H1 (cell line): ENCODE data around the gene ECE2. TPM values are rescaled to one million over a fixed set of nuclear protein-coding genes. Genes with fewer than 3 reads are reported as not detected.

ENCODE experiments used
- CTCF ChIA-PET: fragments of 300-600 bp; sonication (Branson Sonifier 250); formaldehyde crosslinking; loops from one replicate; lab custom pipeline; 2021; ENCODE audit not compliant: partially characterized antibody; lab: Charles Lee
- POLR2A ChIA-PET: fragments of 300-600 bp; sonication (Branson Sonifier 250); formaldehyde crosslinking; loops from one replicate; lab custom pipeline; 2021; ENCODE audit warnings: inconsistent platforms; ENCODE audit not compliant: partially characterized antibody; lab: Charles Lee
- DNase-seq, 2 experiments: peaks; one replicate each; pipeline versions ENCODE4 v3.0.0 to v3.0.0-alpha.2; 2010 to 2022; ENCODE audit warnings: low spot score in 2 of 2, low read depth in 1 of 2, mixed read lengths in 1 of 2
- FAIRE-seq: peaks from 2 replicates; lab custom pipeline; 2011; peaks lifted over from hg19 to GRCh38; lab: Jason Lieb, UNC
- H2AFZ ChIP-seq: 2 replicates; pipeline ENCODE4 v1.8.1; 2012; ENCODE audit warnings: low read length, inconsistent platforms
- H2AK5ac ChIP-seq: 2 replicates; pipeline ENCODE4 v1.6.1; 2013; ENCODE audit warnings: low read depth, low read length
- H2BK120ac ChIP-seq: replicated peaks from 2 replicates; pipeline ENCODE3; 2013; ENCODE audit warnings: low read depth, low read length, inconsistent platforms
- H2BK12ac ChIP-seq: 2 replicates; pipeline ENCODE4 v1.6.1; 2013; ENCODE audit warnings: low read depth, low read length
- H2BK15ac ChIP-seq: 2 replicates; pipeline ENCODE4 v1.6.1; 2013; ENCODE audit warnings: low read length
- H2BK20ac ChIP-seq: 2 replicates; pipeline ENCODE4 v1.6.1; 2013; ENCODE audit warnings: low read length
- H2BK5ac ChIP-seq: 2 replicates; pipeline ENCODE4 v1.6.1; 2013; ENCODE audit warnings: low read depth, low read length
- H3K14ac ChIP-seq: 2 replicates; pipeline ENCODE4 v1.6.1; 2013; ENCODE audit warnings: inconsistent platforms; ENCODE audit not compliant: insufficient read length
- H3K18ac ChIP-seq: 2 replicates; pipeline ENCODE4 v1.6.1; 2013; ENCODE audit warnings: low read length; ENCODE audit errors: extremely low read depth
- H3K23ac ChIP-seq: 2 replicates; pipeline ENCODE4 v1.6.1; 2013; ENCODE audit warnings: inconsistent platforms; ENCODE audit not compliant: insufficient read length
- H3K23me2 ChIP-seq: 2 replicates; pipeline ENCODE4 v1.6.1; 2013; ENCODE audit warnings: low read depth, low read length
- H3K27ac ChIP-seq: 2 replicates; pipeline ENCODE4 v1.6.1; 2011; ENCODE audit warnings: low read depth, low read length, inconsistent platforms
- H3K27me3 ChIP-seq, 4 experiments: replicated peaks in 1 of 4; 1 replicate in 1 of 4; 2 replicates in 3 of 4; pipeline versions ENCODE4 v1.6.1 to v1.8.1; 2011 to 2013; ENCODE audit warnings: low read length in 3 of 4, mild to moderate bottlenecking in 3 of 4, inconsistent platforms in 2 of 4, mixed read lengths in 2 of 4, moderate library complexity in 1 of 4; ENCODE audit not compliant: control insufficient read depth in 3 of 4, insufficient read depth in 3 of 4; ENCODE audit errors: extremely low read depth in 1 of 4
- H3K36me3 ChIP-seq, 4 experiments: 2 replicates each; pipeline versions ENCODE4 v1.6.1 to v1.8.1; 2011 to 2013; ENCODE audit warnings: mild to moderate bottlenecking in 4 of 4, low read length in 3 of 4, moderate library complexity in 2 of 4, control low read depth in 1 of 4, inconsistent platforms in 1 of 4; ENCODE audit not compliant: insufficient read depth in 4 of 4, control insufficient read depth in 2 of 4
- H3K4ac ChIP-seq: replicated peaks from 2 replicates; pipeline ENCODE3; 2013; ENCODE audit warnings: low read length, low read depth, mixed read lengths, inconsistent platforms; ENCODE audit not compliant: insufficient read length
- H3K4me1 ChIP-seq, 4 experiments: replicated peaks in 1 of 4; 1 replicate in 1 of 4; 2 replicates in 3 of 4; pipeline versions ENCODE4 v1.6.1 to v1.8.1; 2011 to 2013; ENCODE audit warnings: low read length in 3 of 4, inconsistent platforms in 2 of 4, mixed read lengths in 1 of 4; ENCODE audit not compliant: insufficient read depth in 4 of 4, control insufficient read depth in 3 of 4
- H3K4me2 ChIP-seq, 2 experiments: 2 replicates each; pipeline versions ENCODE4 v1.6.1 to v1.8.1; 2011 to 2013; ENCODE audit warnings: low read depth in 2 of 2, low read length in 2 of 2, control low read depth in 1 of 2, inconsistent platforms in 1 of 2, mild to moderate bottlenecking in 1 of 2; ENCODE audit not compliant: insufficient read depth in 1 of 2
- H3K4me3 ChIP-seq, 4 experiments: fragments of 200-600, 300-600 bp in 1 of 4; sonication (generic), shearing (Covaris generic), sonication (Bioruptor Twin) in 1 of 4; 2 replicates each; pipeline versions ENCODE4 v1.5.1 to v1.8.1; 2011 to 2016; ENCODE audit warnings: low read length in 4 of 4, low read depth in 3 of 4, control low read depth in 2 of 4, inconsistent platforms in 2 of 4, mild to moderate bottlenecking in 2 of 4, mixed read lengths in 1 of 4, moderate library complexity in 1 of 4; ENCODE audit not compliant: insufficient read depth in 2 of 4; ENCODE audit errors: extremely low read depth in 1 of 4
- H3K56ac ChIP-seq: replicated peaks from 2 replicates; pipeline ENCODE3; 2013; ENCODE audit warnings: low read depth, mild to moderate bottlenecking, mixed read lengths, low read length, inconsistent platforms; ENCODE audit not compliant: insufficient read length
- H3K79me1 ChIP-seq: 2 replicates; pipeline ENCODE4 v1.6.1; 2013; ENCODE audit warnings: low read depth, low read length, control low read depth
- H3K79me2 ChIP-seq, 2 experiments: 2 replicates each; pipeline versions ENCODE4 v1.6.1 to v1.8.1; 2012 to 2013; ENCODE audit warnings: low read length in 2 of 2, mild to moderate bottlenecking in 2 of 2, inconsistent platforms in 1 of 2; ENCODE audit not compliant: insufficient read depth in 2 of 2, control insufficient read depth in 1 of 2
- H3K9ac ChIP-seq, 4 experiments: replicated peaks in 1 of 4; 1 replicate in 1 of 4; 2 replicates in 3 of 4; pipeline versions ENCODE4 v1.6.1 to v1.8.1; 2011 to 2013; ENCODE audit warnings: low read depth in 3 of 4, low read length in 3 of 4, control low read depth in 2 of 4, mild to moderate bottlenecking in 2 of 4, moderate library complexity in 2 of 4, inconsistent platforms in 1 of 4; ENCODE audit errors: extremely low read depth in 1 of 4
- H3K9me3 ChIP-seq, 2 experiments: 2 replicates each; pipeline versions ENCODE4 v1.6.1 to v1.8.1; 2012 to 2013; ENCODE audit warnings: mild to moderate bottlenecking in 2 of 2, moderate library complexity in 2 of 2, control low read depth in 1 of 2, inconsistent platforms in 1 of 2, low read depth in 1 of 2, low read length in 1 of 2, mixed read lengths in 1 of 2; ENCODE audit not compliant: insufficient read depth in 2 of 2
- H4K20me1 ChIP-seq, 2 experiments: replicated peaks in 1 of 2; 2 replicates each; pipeline versions ENCODE3 to v1.8.1; 2011 to 2013; ENCODE audit warnings: inconsistent platforms in 2 of 2, low read length in 2 of 2, mild to moderate bottlenecking in 1 of 2; ENCODE audit not compliant: insufficient read depth in 2 of 2, control insufficient read depth in 1 of 2
- H4K5ac ChIP-seq: 2 replicates; pipeline ENCODE4 v1.6.1; 2013; ENCODE audit warnings: low read length, low read depth, mixed read lengths, inconsistent platforms; ENCODE audit not compliant: insufficient read length
- H4K8ac ChIP-seq: 2 replicates; pipeline ENCODE4 v1.8.0; 2013; ENCODE audit warnings: mild to moderate bottlenecking, moderate library complexity, low read length, inconsistent platforms; ENCODE audit not compliant: insufficient read depth; ENCODE audit errors: extremely low read depth
- H4K91ac ChIP-seq: replicated peaks from 2 replicates; pipeline ENCODE3; 2013; ENCODE audit warnings: low read length, mixed read lengths, inconsistent platforms; ENCODE audit not compliant: insufficient read length
- GABPA ChIP-seq: IDR thresholded peaks from 2 replicates; pipeline ENCODE4 v1.6.1; 2011; ENCODE audit warnings: mild to moderate bottlenecking, low read length, moderate library complexity, borderline replicate concordance; ENCODE audit not compliant: insufficient read depth
- SP2 ChIP-seq: IDR thresholded peaks from 2 replicates; pipeline ENCODE4 v1.6.1; 2012; ENCODE audit warnings: mild to moderate bottlenecking, low read length, inconsistent platforms
- TCF12 ChIP-seq: IDR thresholded peaks from 2 replicates; pipeline ENCODE4 v1.6.1; 2011; ENCODE audit warnings: low read depth, mild to moderate bottlenecking, low read length
- WGBS, 2 experiments: shearing (Covaris generic) in 1 of 2; methylation state at CpG; one replicate each; pipeline versions ENCODE4 v1.1.6 to v1.1.7; 2013 to 2015; ENCODE audit warnings: low lambda C conversion rate in 2 of 2, mixed read lengths in 2 of 2, inconsistent platforms in 1 of 2, low coverage in 1 of 2, missing lambda C conversion rate in 1 of 2; ENCODE audit not compliant: insufficient replicate concordance in 2 of 2, insufficient coverage in 1 of 2, insufficient read length in 1 of 2; ENCODE audit errors: extremely low coverage in 1 of 2, missing lambda C conversion rate in 1 of 2; 5-methylcytosine and 5-hydroxymethylcytosine counted together
- polyA plus RNA-seq, 7 experiments: library from polyadenylated mRNA; depleted of rRNA in 3 of 7; stranded (reverse) in 5 of 7; unstranded in 2 of 7; fragments of >200 nt in 5 of 7; fragments of 200-250 nt in 2 of 7; gene quantifications; 1 replicate in 5 of 7; 2 replicates in 1 of 7; 4 replicates in 1 of 7; pipeline versions ENCODE4 v1.2.1 to v1.2.3, GENCODE V29; 2011 to 2013; ENCODE audit warnings: missing spikeins in 2 of 7, mixed read lengths in 2 of 7
- total RNA-seq: library from RNA; stranded (reverse); fragmentation: NEBNext Ultra II Directional; extraction: Animal tissue kit (Norgen Biotek cat#: 25700); gene quantifications from 2 replicates; pipeline ENCODE4 v1.2.1, GENCODE V29; 2021

ECE2 gene
- total and polyA plus RNA-seq, 2 of the 8 experiments (the other 6 are each of a cell fraction or from before 2014, with no cell fraction given): 0.44 to 0.86 TPM

DNA sequence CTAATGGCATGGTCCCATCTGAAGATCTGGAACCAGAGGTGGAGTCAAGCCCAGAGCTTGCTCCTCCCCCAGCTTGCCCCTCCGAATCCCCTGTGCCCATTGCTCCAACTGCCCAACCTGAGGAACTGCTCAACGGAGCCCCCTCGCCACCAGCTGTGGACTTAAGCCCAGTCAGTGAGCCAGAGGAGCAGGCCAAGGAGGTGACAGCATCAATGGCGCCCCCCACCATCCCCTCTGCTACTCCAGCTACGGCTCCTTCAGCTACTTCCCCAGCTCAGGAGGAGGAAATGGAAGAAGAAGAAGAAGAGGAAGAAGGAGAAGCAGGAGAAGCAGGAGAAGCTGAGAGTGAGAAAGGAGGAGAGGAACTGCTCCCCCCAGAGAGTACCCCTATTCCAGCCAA, 45.8 kb downstream of the ECE2 start:
- H3K9me3 ChIP-seq: no peaks in the 10 kb centered on the region
- no peak for FAIRE-seq
- no peak overlapping the region for H4K8ac ChIP-seq
- H3K4me1 ChIP-seq: peaks cover 0 to 2% (median under 1%) of the 10 kb centered on the region in 4 experiments; a peak in 6 of 7 replicates
- H3K4me2 ChIP-seq: no peak overlapping the region
- no peak overlapping the region for H4K5ac ChIP-seq
- no peak overlapping the region for H2BK120ac ChIP-seq
- H3K18ac ChIP-seq: no peak overlapping the region
- no peak overlapping the region for H2AFZ ChIP-seq
- H3K27me3 ChIP-seq: no peaks in the 10 kb centered on the region
- H3K14ac ChIP-seq: no peak overlapping the region
- H2BK15ac ChIP-seq: no peak overlapping the region
- CTCF ChIA-PET: interaction anchor here (0.7 to 0.9 kb wide), 2 partner anchors 16 to 19 kb away, joined by 3 read pairs; no protein-coding TSS in a partner anchor
- H2AK5ac ChIP-seq: no peak overlapping the region
- H3K79me2 ChIP-seq: peaks cover 17 to 45% of the 10 kb centered on the region in 2 experiments
- TF ChIP-seq SP2 (no peak), TCF12 (no peak), GABPA (no peak)
- TF ChIP-seq, all 59 proteins: peak for 0
- POLR2A ChIA-PET: interaction anchor here (1.4 to 2.8 kb wide), 8 partner anchors 9 to 26 kb away, joined by 3 to 13 read pairs (median 5); partner anchors contain the start of gene FAM131A
- Histone ChIP-seq H3K23ac (no peak overlapping the region), H3K23me2 (no peaks in the 10 kb centered on the region), H3K4me3 (no peak overlapping the region), H2BK5ac (no peak overlapping the region), H3K4ac (no peak overlapping the region), H3K79me1 (peaks cover 11% of the 10 kb centered on the region), H2BK20ac (no peak overlapping the region), H3K27ac (no peak overlapping the region), H3K36me3 (peaks cover 65 to 93% (median 83%) of the 10 kb centered on the region in 4 experiments), H2BK12ac (no peak overlapping the region), H4K91ac (no peak overlapping the region), H3K56ac (no peak overlapping the region), H4K20me1 (peaks cover 29 to 40% of the 10 kb centered on the region in 2 experiments), H3K9ac (no peak overlapping the region)
- 98% methylated on average over 5 of the region's 5 CpGs; no CpG with 5 or more reads in 1 of the 2 experiments for WGBS, 2 experiments
- no peak for DNase-seq
